ENCODE results near the gene CNTF. TPM values are rescaled to one million over a fixed set of nuclear protein-coding genes. Genes with fewer than 3 reads are reported as not detected.
"Not testable (repeated sequence)": the region's sequence is repeated elsewhere in the genome, so short reads cannot be mapped to it uniquely, and the experiment has no call there.

The CNTF gene, protein sequence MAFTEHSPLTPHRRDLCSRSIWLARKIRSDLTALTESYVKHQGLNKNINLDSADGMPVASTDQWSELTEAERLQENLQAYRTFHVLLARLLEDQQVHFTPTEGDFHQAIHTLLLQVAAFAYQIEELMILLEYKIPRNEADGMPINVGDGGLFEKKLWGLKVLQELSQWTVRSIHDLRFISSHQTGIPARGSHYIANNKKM
- under 1 TPM; 0.31 to 0.63 (median 0.51) TPM for total RNA-seq
- under 1 TPM; 0.28 to 0.30 TPM for polyA plus RNA-seq

DNA sequence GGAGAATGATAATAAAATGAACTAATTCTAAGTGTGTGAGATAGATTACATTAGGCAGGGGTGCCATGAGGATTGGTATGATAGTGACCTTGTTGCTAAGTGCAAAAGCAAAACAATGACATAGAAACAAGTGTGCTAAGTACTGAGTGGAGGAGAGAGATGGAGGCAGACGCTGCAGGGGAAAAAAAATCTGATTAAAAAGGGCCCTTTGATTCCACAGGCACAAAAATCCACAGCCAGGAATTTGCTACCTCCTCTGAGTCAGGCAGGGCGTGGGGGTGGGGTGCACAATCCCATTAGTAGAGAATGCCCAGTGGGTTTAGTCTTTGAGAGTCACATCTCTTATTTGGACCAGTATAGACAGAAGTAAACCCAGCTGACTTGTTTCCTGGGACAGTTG lies at the start of gene CNTF:
TSS of gene CNTF (plus strand) at position 322 of the 400 bp plus-strand sequence. CDS start 88 bp downstream, outside the sequence.
- 56 to 74% methylated on average over 2 of the region's 2 CpGs for WGBS, 2 donors
- DNase-seq, result no peak
- ATAC-seq, result peak in 2 of 4 donors; percentile 32 to 53
- Histone ChIP-seq H3K27ac (no peak within 1 kb of the TSS), H3K4me1 (peaks cover 0 to 12% (median 0%) of the 10 kb centered on the region in 3 donors), H3K4me3 (no peak within 1 kb of the TSS), H3K27me3 (no peaks in the 10 kb centered on the region), H3K9me3 (no peaks in the 10 kb centered on the region), H3K36me3 (peaks cover 0 to 27% (median 4%) of the 10 kb centered on the region in 3 donors)
- intact Hi-C loops (cut with DNase I), result no loop called here
- TF ChIP-seq, protein P1, sequence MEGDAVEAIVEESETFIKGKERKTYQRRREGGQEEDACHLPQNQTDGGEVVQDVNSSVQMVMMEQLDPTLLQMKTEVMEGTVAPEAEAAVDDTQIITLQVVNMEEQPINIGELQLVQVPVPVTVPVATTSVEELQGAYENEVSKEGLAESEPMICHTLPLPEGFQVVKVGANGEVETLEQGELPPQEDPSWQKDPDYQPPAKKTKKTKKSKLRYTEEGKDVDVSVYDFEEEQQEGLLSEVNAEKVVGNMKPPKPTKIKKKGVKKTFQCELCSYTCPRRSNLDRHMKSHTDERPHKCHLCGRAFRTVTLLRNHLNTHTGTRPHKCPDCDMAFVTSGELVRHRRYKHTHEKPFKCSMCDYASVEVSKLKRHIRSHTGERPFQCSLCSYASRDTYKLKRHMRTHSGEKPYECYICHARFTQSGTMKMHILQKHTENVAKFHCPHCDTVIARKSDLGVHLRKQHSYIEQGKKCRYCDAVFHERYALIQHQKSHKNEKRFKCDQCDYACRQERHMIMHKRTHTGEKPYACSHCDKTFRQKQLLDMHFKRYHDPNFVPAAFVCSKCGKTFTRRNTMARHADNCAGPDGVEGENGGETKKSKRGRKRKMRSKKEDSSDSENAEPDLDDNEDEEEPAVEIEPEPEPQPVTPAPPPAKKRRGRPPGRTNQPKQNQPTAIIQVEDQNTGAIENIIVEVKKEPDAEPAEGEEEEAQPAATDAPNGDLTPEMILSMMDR (IDR thresholded peaks at IDR 0.05), result no peak
- FAIRE-seq, result no peak

DNA sequence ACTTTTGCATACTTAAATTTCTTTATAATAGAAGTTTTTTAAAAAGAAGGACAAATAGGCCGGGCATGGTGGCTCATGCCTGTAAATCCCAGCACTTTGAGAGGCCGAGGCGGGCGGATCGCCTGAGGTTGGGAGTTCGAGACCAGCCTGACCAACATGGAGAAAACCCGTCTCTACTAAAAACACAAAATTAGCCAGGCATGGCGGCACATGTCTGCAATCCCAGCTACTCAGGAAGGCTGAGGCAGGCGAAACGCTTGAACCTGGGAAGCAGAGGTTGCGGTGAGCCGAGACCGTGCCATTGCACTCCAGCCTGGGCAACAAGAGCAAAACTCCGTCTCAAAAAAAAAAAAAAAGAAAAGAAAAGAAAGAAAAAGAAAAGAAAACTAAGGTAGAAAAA lies 49.6 kb upstream of the CNTF start:
- not testable (repeated sequence) for H3K9me3 ChIP-seq, DNase-seq, H3K4me3 ChIP-seq, H3K27me3 ChIP-seq, FAIRE-seq, ATAC-seq
- intact Hi-C loops (cut with DNase I), result loop anchor here in 1 of 3 donors (10.0 kb wide), 1 partner anchor 102 kb away; no protein-coding TSS in a partner anchor
- peaks cover 27 to 45% (median 28%) of the 10 kb centered on the region in 3 donors for H3K4me1 ChIP-seq
- H3K27ac ChIP-seq, result peak overlapping the region in 2 of 4 donors; percentile 26 to 46
- 88 to 99% methylated on average over 14 of the region's 14 CpGs for whole genome bisulfite sequencing, 2 donors
- H3K36me3 ChIP-seq, result peaks cover 0 to 12% (median 0%) of the 10 kb centered on the region in 3 donors

DNA sequence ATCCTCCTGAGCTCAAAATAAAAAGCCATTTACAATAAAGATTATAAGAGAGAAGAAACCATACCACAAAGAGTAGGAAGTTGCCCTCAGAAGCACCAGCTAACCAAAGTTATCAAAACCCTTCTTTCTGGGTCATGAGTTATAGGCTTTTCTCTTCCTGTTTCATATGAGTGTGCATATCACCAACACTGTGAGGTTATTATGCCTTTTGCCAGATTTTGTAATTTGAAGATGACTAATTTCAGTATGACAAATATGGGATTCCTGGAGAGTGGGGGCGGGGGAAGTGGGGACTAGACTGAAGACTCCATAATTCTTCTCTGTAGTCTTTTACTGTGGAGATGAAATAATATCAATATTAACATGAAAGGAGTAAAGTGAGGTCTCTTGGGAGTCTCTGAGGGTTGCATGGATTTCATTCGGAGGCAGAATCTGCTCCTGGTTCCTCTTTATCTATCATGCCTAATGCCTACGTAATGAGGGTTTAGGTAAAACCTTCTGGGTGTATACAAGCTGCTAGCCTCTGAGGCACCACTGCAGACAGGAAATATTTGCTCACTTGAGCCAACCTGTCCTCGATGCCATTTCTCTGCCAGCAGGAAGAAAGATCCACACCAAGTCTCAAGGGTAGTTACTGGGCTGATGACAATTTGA lies 48.9 kb upstream of the CNTF start:
- peak overlapping the region in 2 of 4 donors; percentile 41 to 46 for H3K27ac ChIP-seq
- peaks cover 0 to 12% (median 0%) of the 10 kb centered on the region in 3 donors for H3K36me3 ChIP-seq
- H3K27me3 ChIP-seq, result no peaks in the 10 kb centered on the region
- no peak overlapping the region for H3K4me3 ChIP-seq
- H3K4me1 ChIP-seq, result peaks cover 27 to 45% (median 28%) of the 10 kb centered on the region in 3 donors
- FAIRE-seq, result no peak
- no peak for ATAC-seq
- peak in 2 of 6 donors; percentile 16 to 29 for DNase-seq
- TF ChIP-seq, protein P1 (IDR thresholded peaks at IDR 0.05), result no peak
- no peaks in the 10 kb centered on the region for H3K9me3 ChIP-seq
- intact Hi-C loops (cut with DNase I), result loop anchor here in 1 of 3 donors (10.0 kb wide), 1 partner anchor 101 kb away; no protein-coding TSS in a partner anchor
- WGBS, 2 donors, result 55 to 57% methylated on average over 4 of the region's 4 CpGs

DNA sequence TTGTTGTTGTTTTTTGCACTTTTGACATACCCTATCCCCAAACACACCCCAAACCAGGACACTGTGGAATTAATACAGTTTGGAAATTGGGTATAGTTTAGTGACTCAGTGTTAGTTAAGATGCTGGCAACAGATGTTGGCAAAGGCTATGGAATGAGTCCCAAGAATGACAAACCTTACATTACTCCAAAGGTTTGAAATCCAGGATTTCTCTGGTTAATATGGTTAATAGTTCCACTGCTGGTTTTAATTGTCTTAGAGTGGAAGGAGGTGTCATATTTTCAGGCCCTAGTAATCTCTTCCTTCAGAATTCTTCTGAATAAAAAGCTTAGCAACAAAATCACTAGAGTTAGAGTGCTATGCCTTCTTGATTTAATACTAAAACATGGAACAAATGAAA lies 47.6 kb upstream of the CNTF start:
- Histone ChIP-seq H3K4me3 (peak overlapping the region in 1 of 4 donors; percentile 2), H3K27me3 (no peaks in the 10 kb centered on the region), H3K36me3 (peaks cover 0 to under 1% (median 0%) of the 10 kb centered on the region in 3 donors), H3K9me3 (no peaks in the 10 kb centered on the region), H3K27ac (peak overlapping the region in 1 of 4 donors; percentile 16), H3K4me1 (peaks cover 27 to 45% (median 28%) of the 10 kb centered on the region in 3 donors)
- ATAC-seq (no peak), DNase-seq (no peak), FAIRE-seq (no peak)
- TF ChIP-seq, protein P1 (IDR thresholded peaks at IDR 0.05), result no peak
- intact Hi-C loops (cut with DNase I), result loop anchor here in 1 of 3 donors (10.0 kb wide), 1 partner anchor 100 kb away; no protein-coding TSS in a partner anchor

DNA sequence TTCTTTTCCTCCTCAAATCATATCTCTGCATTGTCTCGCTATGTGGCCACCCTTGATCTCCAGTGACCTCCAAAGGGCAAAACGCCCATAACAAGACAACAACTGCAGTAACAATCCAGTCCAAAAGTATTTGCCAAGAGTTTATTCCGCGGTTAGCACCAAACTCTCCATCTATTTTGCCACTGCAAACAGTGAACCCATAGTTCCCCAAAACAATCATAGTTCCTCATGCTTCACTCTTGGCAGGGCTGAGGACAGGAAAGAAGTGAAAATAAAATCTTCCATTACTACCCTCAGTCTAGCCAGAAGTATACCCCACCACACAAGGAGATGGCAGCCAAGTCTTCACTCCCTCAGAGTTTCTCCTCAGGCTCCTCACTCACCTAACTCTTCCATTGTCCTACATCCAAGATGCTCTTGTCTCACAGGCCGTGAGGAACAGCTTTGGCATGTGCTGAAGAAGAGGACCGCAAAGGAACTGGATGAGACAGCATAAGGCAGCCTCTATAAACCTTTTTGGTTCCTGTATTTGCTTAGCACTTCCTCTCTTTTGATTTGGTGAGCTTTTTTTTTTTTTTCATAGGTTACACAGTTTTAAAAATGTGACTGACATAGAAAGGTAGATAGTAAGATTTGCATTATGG lies 47.0 kb upstream of the CNTF start, which contains the start of gene LPXN:
TSS of gene LPXN (minus strand) at position 480 of the 644 bp plus-strand sequence. CDS start at position 396, 84 bp downstream.
- H3K4me1 ChIP-seq, result peaks cover 30 to 48% (median 30%) of the 10 kb centered on the region in 3 donors

More for the DNA sequence above, 47.0 kb upstream of the CNTF start, which contains the start of gene LPXN:
- TF ChIP-seq, protein P1 (IDR thresholded peaks at IDR 0.05), result no peak
- no peak for ATAC-seq
- Histone ChIP-seq H3K9me3 (no peaks in the 10 kb centered on the region), H3K27ac (peak within 1 kb of the TSS in 2 of 4 donors; percentile 16 to 99), H3K4me3 (peak within 1 kb of the TSS in 1 of 4 donors; percentile 2), H3K27me3 (no peaks in the 10 kb centered on the region), H3K36me3 (no peaks in the 10 kb centered on the region)
- WGBS, 2 donors, result 59 to 75% methylated on average over 6 of the region's 6 CpGs
- no peak for FAIRE-seq
- intact Hi-C loops (cut with DNase I), result loop anchor here in 1 of 3 donors (10.0 kb wide), 1 partner anchor 99 kb away; no protein-coding TSS in a partner anchor
- DNase-seq, result no peak
